Epithelial cell of esophagus (primary cell): ENCODE data around the gene FHL1.
"Not testable (repeated sequence)": the region's sequence is repeated elsewhere in the genome, so short reads cannot be mapped to it uniquely, and the experiment has no call there.

Source experiments
- DNase-seq: peaks from one replicate; pipeline ENCODE4 v3.0.0; 2010; ENCODE audit warnings: low read depth
- H3K4me3 ChIP-seq: 2 replicates; pipeline ENCODE4 v1.5.1; 2011; ENCODE audit warnings: mild to moderate bottlenecking, low read length, control low read depth
- CTCF ChIP-seq: IDR thresholded peaks from 2 replicates; pipeline ENCODE4 v1.5.1; 2011; ENCODE audit warnings: low read depth, mild to moderate bottlenecking, low read length, control low read depth, inconsistent platforms; ENCODE audit not compliant: insufficient read depth; ENCODE audit errors: missing control alignments

FHL1 gene

GRCh38 chrX:136221851-136222513, 74.6 kb downstream of the FHL1 start:
- no peak for DNase-seq
- TF ChIP-seq CTCF: no peak
- no peak overlapping the region for H3K4me3 ChIP-seq

- no peak for DNase-seq
- TF ChIP-seq CTCF: no peak
- H3K4me3 ChIP-seq: no peak overlapping the region
Measured at GRCh38 chrX:136227074-136227473, 79.7 kb downstream of the FHL1 start.

- no peak overlapping the region for H3K4me3 ChIP-seq
- TF ChIP-seq CTCF: no peak
- DNase-seq: peak; percentile 42
Measured at GRCh38 chrX:136227948-136228838, 80.9 kb downstream of the FHL1 start.

- TF ChIP-seq CTCF: no peak
- no peak for DNase-seq
- H3K4me3 ChIP-seq: no peak overlapping the region
Measured at GRCh38 chrX:136228839-136229207, 81.5 kb downstream of the FHL1 start.

GRCh38 chrX:136237074-136237473, 89.7 kb downstream of the FHL1 start:
- DNase-seq: no peak
- no peak overlapping the region for H3K4me3 ChIP-seq
- TF ChIP-seq CTCF: no peak

- not testable (repeated sequence) for H3K4me3 ChIP-seq, DNase-seq
Measured at GRCh38 chrX:136237849-136238248, 90.5 kb downstream of the FHL1 start.

- H3K4me3 ChIP-seq: no peak overlapping the region
- no peak for DNase-seq
- TF ChIP-seq CTCF: no peak
Measured at GRCh38 chrX:136246201-136246600, 98.9 kb downstream of the FHL1 start.
